GM13976 (cell line): ENCODE results near the gene LMO3.

Experiments
- DNase-seq: peaks from one replicate; pipeline ENCODE4 v3.0.0; 2012; ENCODE audit warnings: low spot score
- CTCF ChIP-seq: IDR thresholded peaks from 2 replicates; pipeline ENCODE4 v1.5.1; 2012; ENCODE audit warnings: borderline replicate concordance, mild to moderate bottlenecking; ENCODE audit not compliant: insufficient read depth; ENCODE audit errors: extremely low read depth, missing control alignments, control extremely low read depth
- in situ Hi-C: fragments of 300-500 bp; cut with MboI; formaldehyde crosslinking; loops from one replicate; pipeline ENCODE4 v1.12.0; 2022; ENCODE audit warnings: low sequenced_read_pairs, mixed read lengths, inconsistent platforms; ENCODE audit not compliant: unreplicated experiment

The LMO3 gene

GRCh38 chr12:16603260-16603915 lies 2.6 kb downstream of the LMO3 start:
- no peak for DNase-seq
- in situ Hi-C loops, result no loop called here
- TF ChIP-seq CTCF, result no peak

GRCh38 chr12:16602412-16602811 lies 3.5 kb downstream of the LMO3 start:
- no peak for TF ChIP-seq CTCF
- DNase-seq, result no peak
- in situ Hi-C loops, result no loop called here

- in situ Hi-C loops, result no loop called here
- no peak for DNase-seq
- no peak for TF ChIP-seq CTCF
These were observed 5.4 kb downstream of the LMO3 start for GRCh38 chr12:16600525-16600924.

- in situ Hi-C loops, result no loop called here
- no peak for DNase-seq
- TF ChIP-seq CTCF, result no peak
These were observed 6.9 kb downstream of the LMO3 start for GRCh38 chr12:16599081-16599480.

GRCh38 chr12:16594797-16595196 lies 11.2 kb downstream of the LMO3 start:
- no peak for TF ChIP-seq CTCF
- DNase-seq, result no peak
- in situ Hi-C loops, result no loop called here

- in situ Hi-C loops, result no loop called here
- no peak for DNase-seq
- TF ChIP-seq CTCF, result no peak
These were observed 12.4 kb downstream of the LMO3 start for GRCh38 chr12:16593546-16593945.
